K562 (cell line): ENCODE data around the gene DALRD3. TPM values are rescaled to one million over a fixed set of nuclear protein-coding genes. Genes with fewer than 3 reads are reported as not detected.
A peak's percentile ranks its signal among the peaks of the same experiment; 100 is the strongest.

Experiments
- ARID4B ChIP-seq: sonication (generic); formaldehyde crosslinking; IDR thresholded peaks from 2 replicates; pipeline ENCODE4 v1.8.0; 2022; ENCODE audit warnings: mild to moderate bottlenecking, missing genetic modification reagents
- FOXJ3 ChIP-seq: sonication (generic); formaldehyde crosslinking; IDR thresholded peaks from 2 replicates; pipeline ENCODE4 v1.4.0; 2020; ENCODE audit warnings: mild to moderate bottlenecking, missing genetic modification reagents
- POLR2AphosphoS2 ChIP-seq: IDR thresholded peaks from 2 replicates; pipeline ENCODE4 v1.6.1; 2012; ENCODE audit warnings: low read length, improper control_type of control experiment
- TEAD2 ChIP-seq: fragments of 450-650 bp; IDR thresholded peaks from 2 replicates; pipeline ENCODE4 v1.6.1; 2016; ENCODE audit warnings: missing genetic modification characterization, control low read depth, missing compliant biosample characterization
- ZNF239 ChIP-seq: fragments of 250-450 bp; sonication (Bioruptor Pico); IDR thresholded peaks from 2 replicates; pipeline ENCODE4 v1.4.0; 2020; ENCODE audit warnings: mild to moderate bottlenecking
- polyA plus RNA-seq, 8 experiments: library from polyadenylated mRNA; depleted of rRNA in 4 of 8; stranded (reverse) in 5 of 8; unstranded in 3 of 8; fragments of >200 nt; fragmentation: Nextera tagmentation in 2 of 8; fragmentation: Illumina TruSeq in 1 of 8; extraction: Ambion mirVana in 2 of 8; extraction: Trizol in 1 of 8; gene quantifications; 2 replicates each; pipeline versions ENCODE4 v1.2.1 to v1.2.3, GENCODE V29; 2011 to 2014; ENCODE audit warnings: inconsistent platforms in 1 of 8, missing spikeins in 1 of 8
- total RNA-seq, 7 experiments: library from RNA; depleted of rRNA in 6 of 7; stranded (reverse); fragments of >200 nt in 6 of 7; fragmentation: Illumina TruSeq in 2 of 7; extraction: Trizol in 2 of 7; gene quantifications; 2 replicates each; pipeline versions ENCODE4 v1.2.1 to v1.2.3, GENCODE V29; 2011 to 2021; ENCODE audit warnings: low replicate concordance in 1 of 7
- TF ChIP-seq, protein P1 (sequence below): fragments of 250-450 bp; sonication (Bioruptor Pico); IDR thresholded peaks from 2 replicates; pipeline ENCODE4 v1.8.0; 2021; ENCODE audit warnings: mild to moderate bottlenecking, moderate library complexity
- TF ChIP-seq, protein P2 (sequence below): fragments of 450-650 bp; IDR thresholded peaks from 2 replicates; pipeline ENCODE4 v1.6.1; 2016; ENCODE audit warnings: mild to moderate bottlenecking, moderate library complexity

DALRD3 gene
- total and polyA plus RNA-seq, 9 of the 15 experiments (the other 6 are each of a cell fraction or from before 2014, with no cell fraction given) = 6.6 to 31.3 (median 14.4) TPM

DNA sequence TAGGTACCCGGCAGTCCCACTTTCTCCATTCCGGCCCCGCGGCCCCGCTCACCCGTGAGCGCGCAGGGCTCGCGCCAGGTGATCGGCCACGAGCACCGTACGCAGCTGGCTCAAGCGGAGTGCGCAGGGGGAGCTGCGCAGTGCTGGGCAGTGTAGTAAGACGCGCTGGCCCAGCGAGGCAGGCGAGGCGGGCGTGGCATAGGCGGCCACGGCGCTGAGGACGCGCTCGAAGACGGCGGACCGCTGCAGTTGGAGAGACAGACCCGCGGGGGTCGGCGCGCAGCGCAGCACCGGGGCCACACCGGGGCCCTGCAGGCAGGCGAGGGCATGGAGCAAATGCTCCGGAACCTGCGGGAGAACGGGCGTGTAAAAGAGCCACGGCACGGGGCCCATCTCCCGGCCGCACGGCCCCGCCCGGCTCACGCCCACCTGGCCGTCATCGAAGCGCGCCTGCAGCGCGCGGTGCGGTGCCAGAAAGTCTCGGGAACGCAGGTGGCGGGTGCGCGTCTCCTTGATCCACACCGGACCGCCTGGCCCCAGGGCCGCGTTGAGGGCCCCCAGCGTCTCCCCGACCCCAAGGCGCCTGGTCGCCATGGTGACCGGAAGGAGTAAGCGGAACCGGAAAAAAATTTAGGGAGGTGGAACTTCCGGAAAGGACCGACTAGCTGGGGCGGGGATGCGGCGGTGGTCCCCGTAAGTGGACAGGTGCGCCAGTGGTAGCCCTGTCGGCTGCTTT lies at the start of gene DALRD3 (continued):
- TF ChIP-seq ARID4B (peak; percentile 77), POLR2AphosphoS2 (peak; percentile 94; the same call in 1 of the 2 replicates), FOXJ3 (CRISPR knock-in tag) (no peak), TEAD2 (tag) (no peak), ZNF239 (no peak)
- TF ChIP-seq, protein P1, sequence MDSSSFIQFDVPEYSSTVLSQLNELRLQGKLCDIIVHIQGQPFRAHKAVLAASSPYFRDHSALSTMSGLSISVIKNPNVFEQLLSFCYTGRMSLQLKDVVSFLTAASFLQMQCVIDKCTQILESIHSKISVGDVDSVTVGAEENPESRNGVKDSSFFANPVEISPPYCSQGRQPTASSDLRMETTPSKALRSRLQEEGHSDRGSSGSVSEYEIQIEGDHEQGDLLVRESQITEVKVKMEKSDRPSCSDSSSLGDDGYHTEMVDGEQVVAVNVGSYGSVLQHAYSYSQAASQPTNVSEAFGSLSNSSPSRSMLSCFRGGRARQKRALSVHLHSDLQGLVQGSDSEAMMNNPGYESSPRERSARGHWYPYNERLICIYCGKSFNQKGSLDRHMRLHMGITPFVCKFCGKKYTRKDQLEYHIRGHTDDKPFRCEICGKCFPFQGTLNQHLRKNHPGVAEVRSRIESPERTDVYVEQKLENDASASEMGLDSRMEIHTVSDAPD (CRISPR knock-in tag) = no peak
- TF ChIP-seq, protein P2, sequence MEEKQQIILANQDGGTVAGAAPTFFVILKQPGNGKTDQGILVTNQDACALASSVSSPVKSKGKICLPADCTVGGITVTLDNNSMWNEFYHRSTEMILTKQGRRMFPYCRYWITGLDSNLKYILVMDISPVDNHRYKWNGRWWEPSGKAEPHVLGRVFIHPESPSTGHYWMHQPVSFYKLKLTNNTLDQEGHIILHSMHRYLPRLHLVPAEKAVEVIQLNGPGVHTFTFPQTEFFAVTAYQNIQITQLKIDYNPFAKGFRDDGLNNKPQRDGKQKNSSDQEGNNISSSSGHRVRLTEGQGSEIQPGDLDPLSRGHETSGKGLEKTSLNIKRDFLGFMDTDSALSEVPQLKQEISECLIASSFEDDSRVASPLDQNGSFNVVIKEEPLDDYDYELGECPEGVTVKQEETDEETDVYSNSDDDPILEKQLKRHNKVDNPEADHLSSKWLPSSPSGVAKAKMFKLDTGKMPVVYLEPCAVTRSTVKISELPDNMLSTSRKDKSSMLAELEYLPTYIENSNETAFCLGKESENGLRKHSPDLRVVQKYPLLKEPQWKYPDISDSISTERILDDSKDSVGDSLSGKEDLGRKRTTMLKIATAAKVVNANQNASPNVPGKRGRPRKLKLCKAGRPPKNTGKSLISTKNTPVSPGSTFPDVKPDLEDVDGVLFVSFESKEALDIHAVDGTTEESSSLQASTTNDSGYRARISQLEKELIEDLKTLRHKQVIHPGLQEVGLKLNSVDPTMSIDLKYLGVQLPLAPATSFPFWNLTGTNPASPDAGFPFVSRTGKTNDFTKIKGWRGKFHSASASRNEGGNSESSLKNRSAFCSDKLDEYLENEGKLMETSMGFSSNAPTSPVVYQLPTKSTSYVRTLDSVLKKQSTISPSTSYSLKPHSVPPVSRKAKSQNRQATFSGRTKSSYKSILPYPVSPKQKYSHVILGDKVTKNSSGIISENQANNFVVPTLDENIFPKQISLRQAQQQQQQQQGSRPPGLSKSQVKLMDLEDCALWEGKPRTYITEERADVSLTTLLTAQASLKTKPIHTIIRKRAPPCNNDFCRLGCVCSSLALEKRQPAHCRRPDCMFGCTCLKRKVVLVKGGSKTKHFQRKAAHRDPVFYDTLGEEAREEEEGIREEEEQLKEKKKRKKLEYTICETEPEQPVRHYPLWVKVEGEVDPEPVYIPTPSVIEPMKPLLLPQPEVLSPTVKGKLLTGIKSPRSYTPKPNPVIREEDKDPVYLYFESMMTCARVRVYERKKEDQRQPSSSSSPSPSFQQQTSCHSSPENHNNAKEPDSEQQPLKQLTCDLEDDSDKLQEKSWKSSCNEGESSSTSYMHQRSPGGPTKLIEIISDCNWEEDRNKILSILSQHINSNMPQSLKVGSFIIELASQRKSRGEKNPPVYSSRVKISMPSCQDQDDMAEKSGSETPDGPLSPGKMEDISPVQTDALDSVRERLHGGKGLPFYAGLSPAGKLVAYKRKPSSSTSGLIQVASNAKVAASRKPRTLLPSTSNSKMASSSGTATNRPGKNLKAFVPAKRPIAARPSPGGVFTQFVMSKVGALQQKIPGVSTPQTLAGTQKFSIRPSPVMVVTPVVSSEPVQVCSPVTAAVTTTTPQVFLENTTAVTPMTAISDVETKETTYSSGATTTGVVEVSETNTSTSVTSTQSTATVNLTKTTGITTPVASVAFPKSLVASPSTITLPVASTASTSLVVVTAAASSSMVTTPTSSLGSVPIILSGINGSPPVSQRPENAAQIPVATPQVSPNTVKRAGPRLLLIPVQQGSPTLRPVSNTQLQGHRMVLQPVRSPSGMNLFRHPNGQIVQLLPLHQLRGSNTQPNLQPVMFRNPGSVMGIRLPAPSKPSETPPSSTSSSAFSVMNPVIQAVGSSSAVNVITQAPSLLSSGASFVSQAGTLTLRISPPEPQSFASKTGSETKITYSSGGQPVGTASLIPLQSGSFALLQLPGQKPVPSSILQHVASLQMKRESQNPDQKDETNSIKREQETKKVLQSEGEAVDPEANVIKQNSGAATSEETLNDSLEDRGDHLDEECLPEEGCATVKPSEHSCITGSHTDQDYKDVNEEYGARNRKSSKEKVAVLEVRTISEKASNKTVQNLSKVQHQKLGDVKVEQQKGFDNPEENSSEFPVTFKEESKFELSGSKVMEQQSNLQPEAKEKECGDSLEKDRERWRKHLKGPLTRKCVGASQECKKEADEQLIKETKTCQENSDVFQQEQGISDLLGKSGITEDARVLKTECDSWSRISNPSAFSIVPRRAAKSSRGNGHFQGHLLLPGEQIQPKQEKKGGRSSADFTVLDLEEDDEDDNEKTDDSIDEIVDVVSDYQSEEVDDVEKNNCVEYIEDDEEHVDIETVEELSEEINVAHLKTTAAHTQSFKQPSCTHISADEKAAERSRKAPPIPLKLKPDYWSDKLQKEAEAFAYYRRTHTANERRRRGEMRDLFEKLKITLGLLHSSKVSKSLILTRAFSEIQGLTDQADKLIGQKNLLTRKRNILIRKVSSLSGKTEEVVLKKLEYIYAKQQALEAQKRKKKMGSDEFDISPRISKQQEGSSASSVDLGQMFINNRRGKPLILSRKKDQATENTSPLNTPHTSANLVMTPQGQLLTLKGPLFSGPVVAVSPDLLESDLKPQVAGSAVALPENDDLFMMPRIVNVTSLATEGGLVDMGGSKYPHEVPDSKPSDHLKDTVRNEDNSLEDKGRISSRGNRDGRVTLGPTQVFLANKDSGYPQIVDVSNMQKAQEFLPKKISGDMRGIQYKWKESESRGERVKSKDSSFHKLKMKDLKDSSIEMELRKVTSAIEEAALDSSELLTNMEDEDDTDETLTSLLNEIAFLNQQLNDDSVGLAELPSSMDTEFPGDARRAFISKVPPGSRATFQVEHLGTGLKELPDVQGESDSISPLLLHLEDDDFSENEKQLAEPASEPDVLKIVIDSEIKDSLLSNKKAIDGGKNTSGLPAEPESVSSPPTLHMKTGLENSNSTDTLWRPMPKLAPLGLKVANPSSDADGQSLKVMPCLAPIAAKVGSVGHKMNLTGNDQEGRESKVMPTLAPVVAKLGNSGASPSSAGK = no peak
